Activated CD4-positive, alpha-beta T cell treated with anti-CD3 and anti-CD28 coated beads, Interleukin-2, amount 10 ng/mL, durations not matched to agents 24 days and 14 days (primary cell): ENCODE data around the gene LAMTOR1. TPM values are rescaled to one million over a fixed set of nuclear protein-coding genes. Genes with fewer than 3 reads are reported as not detected.

Experiments
- DNase-seq: peaks from one replicate; pipeline ENCODE4 v3.0.0; 2022
- H3K27ac Mint-ChIP-seq: one replicate; pipeline ENCODE4 v1.8.0; 2022; ENCODE audit warnings: mild to moderate bottlenecking, mixed read lengths
- H3K27me3 Mint-ChIP-seq: one replicate; pipeline ENCODE4 v1.8.0; 2022; ENCODE audit warnings: mixed read lengths
- H3K36me3 Mint-ChIP-seq: one replicate; pipeline ENCODE4 v1.8.0; 2022; ENCODE audit warnings: low read depth, mild to moderate bottlenecking, mixed read lengths
- H3K4me1 Mint-ChIP-seq: one replicate; pipeline ENCODE4 v1.8.0; 2021; ENCODE audit warnings: mixed read lengths
- H3K4me3 Mint-ChIP-seq: one replicate; pipeline ENCODE4 v1.8.0; 2022; ENCODE audit warnings: mild to moderate bottlenecking, moderate library complexity, mixed read lengths
- H3K9me3 Mint-ChIP-seq: one replicate; pipeline ENCODE4 v1.8.0; 2021; ENCODE audit warnings: mixed read lengths
- intact Hi-C: fragments of 100-400 bp; cut with micrococcal nuclease; formaldehyde crosslinking; loops from one replicate; pipeline ENCODE4 v1.15.1; 2023
- total RNA-seq: library from RNA; stranded (reverse); gene quantifications from 2 replicates; pipeline ENCODE4 v1.2.3, GENCODE V29; 2022

Gene LAMTOR1
- total RNA-seq, 1 donor from 2014 or later = 78.6 TPM

- intact Hi-C loops = no loop called here
- H3K4me3 Mint-ChIP-seq = no peak overlapping the region
- no peak overlapping the region for H3K27ac Mint-ChIP-seq
- H3K4me1 Mint-ChIP-seq = peaks cover 42% of the 10 kb centered on the region
- no peak for DNase-seq
- no peaks in the 10 kb centered on the region for H3K27me3 Mint-ChIP-seq
- peaks cover 28% of the 10 kb centered on the region for H3K36me3 Mint-ChIP-seq
- no peaks in the 10 kb centered on the region for H3K9me3 Mint-ChIP-seq
Observed at GRCh38 chr11:72067266-72067665, 35.8 kb downstream of the LAMTOR1 start.

GRCh38 chr11:72066855-72067254, 36.2 kb downstream of the LAMTOR1 start:
- intact Hi-C loops = no loop called here
- Mint-ChIP-seq H3K4me1 (peaks cover 40% of the 10 kb centered on the region), H3K27ac (no peak overlapping the region), H3K9me3 (no peaks in the 10 kb centered on the region), H3K4me3 (no peak overlapping the region), H3K36me3 (peaks cover 31% of the 10 kb centered on the region), H3K27me3 (no peaks in the 10 kb centered on the region)
- no peak for DNase-seq

GRCh38 chr11:72061739-72062396, 41.2 kb downstream of the LAMTOR1 start:
- Mint-ChIP-seq H3K4me1 (peaks cover 12% of the 10 kb centered on the region), H3K27me3 (no peaks in the 10 kb centered on the region), H3K4me3 (no peak overlapping the region), H3K36me3 (peaks cover 20% of the 10 kb centered on the region), H3K27ac (peak overlapping the region; percentile 7), H3K9me3 (no peaks in the 10 kb centered on the region)
- intact Hi-C loops = no loop called here
- DNase-seq = no peak

GRCh38 chr11:72058416-72059034, 44.6 kb downstream of the LAMTOR1 start:
- intact Hi-C loops = no loop called here
- DNase-seq = no peak
- Mint-ChIP-seq H3K4me3 (no peak overlapping the region), H3K9me3 (no peaks in the 10 kb centered on the region), H3K36me3 (peaks cover 20% of the 10 kb centered on the region), H3K27ac (no peak overlapping the region), H3K4me1 (peaks cover 12% of the 10 kb centered on the region), H3K27me3 (no peaks in the 10 kb centered on the region)

- Mint-ChIP-seq H3K27me3 (no peaks in the 10 kb centered on the region), H3K4me1 (peaks cover 8% of the 10 kb centered on the region), H3K36me3 (peaks cover 12% of the 10 kb centered on the region), H3K4me3 (no peak overlapping the region), H3K9me3 (no peaks in the 10 kb centered on the region), H3K27ac (no peak overlapping the region)
- intact Hi-C loops = no loop called here
- no peak for DNase-seq
Observed at GRCh38 chr11:72048766-72049460, 54.2 kb downstream of the LAMTOR1 start.

Other genes starting within 250 kb of the LAMTOR1 start
- not detected in 2 replicates for gene DEFB131B, start 224.8 kb downstream of the LAMTOR1 start, total RNA-seq
- gene XNDC1N, start 174.7 kb downstream of the LAMTOR1 start, total RNA-seq = 20.7 and 20.9 TPM in 2 replicates
- 56.4 and 65.4 TPM in 2 replicates for gene RNF121, start 174.3 kb downstream of the LAMTOR1 start, total RNA-seq
- gene IL18BP, start 104.4 kb downstream of the LAMTOR1 start, total RNA-seq = 15.0 and 19.9 TPM in 2 replicates
- 138 and 149 TPM in 2 replicates for gene NUMA1, start 22.8 kb downstream of the LAMTOR1 start, total RNA-seq
- gene LRRC51, start 22.4 kb downstream of the LAMTOR1 start, total RNA-seq = 7.0 and 7.1 TPM in 2 replicates
- not detected in 2 replicates for gene TOMT, start 2.6 kb upstream of the LAMTOR1 start, total RNA-seq
- gene ANAPC15, start 9.4 kb upstream of the LAMTOR1 start, total RNA-seq = 52.1 and 54.9 TPM in 2 replicates
- gene FOLR3, start 32.4 kb upstream of the LAMTOR1 start, total RNA-seq = not detected in 2 replicates
- gene FOLR1, start 88.8 kb upstream of the LAMTOR1 start, total RNA-seq = not detected in 2 replicates
- not detected in 2 replicates for gene FOLR2, start 113.5 kb upstream of the LAMTOR1 start, total RNA-seq
- 123 and 144 TPM in 2 replicates for gene INPPL1, start 121.5 kb upstream of the LAMTOR1 start, total RNA-seq
- gene PHOX2A, start 140.9 kb upstream of the LAMTOR1 start, total RNA-seq = not detected in 2 replicates